ENCODE results near the gene RANBP1.

DNA sequence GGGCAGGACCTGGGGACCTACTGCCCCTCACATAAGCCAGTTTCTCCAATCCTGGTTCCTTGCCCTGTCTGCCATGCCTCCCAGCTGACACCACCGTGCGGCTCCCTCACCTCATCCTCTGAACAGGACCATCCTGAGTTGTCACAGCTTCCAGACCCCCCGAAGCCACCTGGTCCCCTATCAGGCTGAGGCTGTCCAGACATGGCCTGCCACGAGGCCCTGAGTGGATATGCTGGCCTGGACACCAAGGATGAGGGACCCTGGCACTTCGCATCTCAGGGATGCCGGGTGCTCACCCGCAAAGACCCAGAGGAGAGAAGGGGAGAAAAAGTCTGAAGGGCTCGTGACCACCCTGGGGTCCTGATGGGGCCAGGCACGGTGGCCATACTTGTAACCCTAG is 50.8 kb downstream of the RANBP1 start:
- TF ChIP-seq PRPF4 (IDR thresholded peaks at IDR 0.05; ENCODE audit: low read depth, low read length, poor library complexity, severe bottlenecking): no peak
- no peak for TF ChIP-seq ZNF577 (CRISPR knock-in tag; IDR thresholded peaks at IDR 0.05; ENCODE audit: borderline replicate concordance, low read depth)
- no peak for TF ChIP-seq TCF7 (IDR thresholded peaks at IDR 0.05; ENCODE audit: low read depth)
- no peak for TF ChIP-seq ZNF331 (CRISPR knock-in tag; IDR thresholded peaks at IDR 0.05)
- no peak for TF ChIP-seq ZNF292 (CRISPR knock-in tag; IDR thresholded peaks at IDR 0.05; ENCODE audit: borderline replicate concordance, low read depth)
- TF ChIP-seq ATF3 (CRISPR knock-in tag; IDR thresholded peaks at IDR 0.05): no peak
- TF ChIP-seq SRSF1 (optimal IDR thresholded peaks at IDR 0.05; ENCODE audit: low read depth, low read length): no peak
- TF ChIP-seq ZBTB4 (CRISPR knock-in tag; IDR thresholded peaks at IDR 0.05; ENCODE audit: borderline replicate concordance): no peak
- TF ChIP-seq TCF7L2 (IDR thresholded peaks at IDR 0.05; ENCODE audit: low read depth, low read length): no peak
- no peak for TF ChIP-seq ZMAT3 (CRISPR knock-in tag; conservative IDR thresholded peaks at IDR 0.05)
